ENCODE data around the gene ELK1. TPM values are rescaled to one million over a fixed set of nuclear protein-coding genes. Genes with fewer than 3 reads are reported as not detected.
"Not testable (repeated sequence)": the region's sequence is repeated elsewhere in the genome, so short reads cannot be mapped to it uniquely, and the experiment has no call there.

The ELK1 gene
- total and polyA plus RNA-seq, 2 of the 8 experiments (the other 6 are each of a cell fraction or from before 2014, with no cell fraction given) = 31.9 to 42.2 TPM

GRCh38 chrX:47675959-47676859 lies 25.8 kb upstream of the ELK1 start:
- H3K36me3 ChIP-seq (ENCODE audit: control insufficient read depth in 2 of 4, insufficient read depth in 4 of 4, low read length in 3 of 4); H3K23ac ChIP-seq (ENCODE audit: insufficient read length); H2AK5ac ChIP-seq (ENCODE audit: low read depth, low read length); DNase-seq (ENCODE audit: low read depth in 1 of 2, low spot score in 2 of 2); H2BK20ac ChIP-seq (ENCODE audit: low read length); H3K4me2 ChIP-seq (ENCODE audit: insufficient read depth in 1 of 2, low read depth in 2 of 2, low read length in 2 of 2); H2BK15ac ChIP-seq (ENCODE audit: low read length); H2BK120ac ChIP-seq (replicated peaks; ENCODE audit: low read depth, low read length); H3K27me3 ChIP-seq (replicated peaks in 1 of 4; ENCODE audit: control insufficient read depth in 3 of 4, extremely low read depth in 1 of 4, insufficient read depth in 3 of 4, low read length in 3 of 4); H3K56ac ChIP-seq (replicated peaks; ENCODE audit: insufficient read length, low read depth, low read length); H2AFZ ChIP-seq (ENCODE audit: low read length); H2BK5ac ChIP-seq (ENCODE audit: low read depth, low read length); H4K5ac ChIP-seq (ENCODE audit: insufficient read length, low read depth, low read length); H3K14ac ChIP-seq (ENCODE audit: insufficient read length); H4K20me1 ChIP-seq (replicated peaks in 1 of 2; ENCODE audit: control insufficient read depth in 1 of 2, insufficient read depth in 2 of 2, low read length in 2 of 2); H3K79me1 ChIP-seq (ENCODE audit: low read depth, low read length); H3K18ac ChIP-seq (ENCODE audit: extremely low read depth, low read length); H4K8ac ChIP-seq (ENCODE audit: extremely low read depth, insufficient read depth, low read length); POLR2A ChIA-PET (ENCODE audit: partially characterized antibody); H4K91ac ChIP-seq (replicated peaks; ENCODE audit: insufficient read length, low read length); H3K4me3 ChIP-seq (ENCODE audit: extremely low read depth in 1 of 4, insufficient read depth in 2 of 4, low read depth in 3 of 4, low read length in 4 of 4); H3K27ac ChIP-seq (ENCODE audit: low read depth, low read length); CTCF ChIA-PET (ENCODE audit: partially characterized antibody); H3K9me3 ChIP-seq (ENCODE audit: insufficient read depth in 2 of 2, low read depth in 1 of 2, low read length in 1 of 2); FAIRE-seq; H3K23me2 ChIP-seq (ENCODE audit: low read depth, low read length); H2BK12ac ChIP-seq (ENCODE audit: low read depth, low read length); H3K79me2 ChIP-seq (ENCODE audit: control insufficient read depth in 1 of 2, insufficient read depth in 2 of 2, low read length in 2 of 2); H3K9ac ChIP-seq (replicated peaks in 1 of 4; ENCODE audit: extremely low read depth in 1 of 4, low read depth in 3 of 4, low read length in 3 of 4); H3K4me1 ChIP-seq (replicated peaks in 1 of 4; ENCODE audit: control insufficient read depth in 3 of 4, insufficient read depth in 4 of 4, low read length in 3 of 4); H3K4ac ChIP-seq (replicated peaks; ENCODE audit: insufficient read length, low read depth, low read length): not testable (repeated sequence)
- WGBS, 2 experiments (ENCODE audit: extremely low coverage in 1 of 2, insufficient coverage in 1 of 2, insufficient read length in 1 of 2, insufficient replicate concordance in 2 of 2, low coverage in 1 of 2, low lambda C conversion rate in 2 of 2, missing lambda C conversion rate in 1 of 2) = 79% methylated on average over 3 of the region's 7 CpGs; no CpG with 5 or more reads in 1 of the 2 experiments

Measured in H1 (cell line).